HG03571 (cell line): Measurements from ENCODE around the gene P4HA1.

Experiments
- ATAC-seq: cut with Tn5 transposase; IDR thresholded peaks from one replicate; pipeline ENCODE4 v1.9.1; 2021; ENCODE audit not compliant: unreplicated experiment

P4HA1 gene

DNA sequence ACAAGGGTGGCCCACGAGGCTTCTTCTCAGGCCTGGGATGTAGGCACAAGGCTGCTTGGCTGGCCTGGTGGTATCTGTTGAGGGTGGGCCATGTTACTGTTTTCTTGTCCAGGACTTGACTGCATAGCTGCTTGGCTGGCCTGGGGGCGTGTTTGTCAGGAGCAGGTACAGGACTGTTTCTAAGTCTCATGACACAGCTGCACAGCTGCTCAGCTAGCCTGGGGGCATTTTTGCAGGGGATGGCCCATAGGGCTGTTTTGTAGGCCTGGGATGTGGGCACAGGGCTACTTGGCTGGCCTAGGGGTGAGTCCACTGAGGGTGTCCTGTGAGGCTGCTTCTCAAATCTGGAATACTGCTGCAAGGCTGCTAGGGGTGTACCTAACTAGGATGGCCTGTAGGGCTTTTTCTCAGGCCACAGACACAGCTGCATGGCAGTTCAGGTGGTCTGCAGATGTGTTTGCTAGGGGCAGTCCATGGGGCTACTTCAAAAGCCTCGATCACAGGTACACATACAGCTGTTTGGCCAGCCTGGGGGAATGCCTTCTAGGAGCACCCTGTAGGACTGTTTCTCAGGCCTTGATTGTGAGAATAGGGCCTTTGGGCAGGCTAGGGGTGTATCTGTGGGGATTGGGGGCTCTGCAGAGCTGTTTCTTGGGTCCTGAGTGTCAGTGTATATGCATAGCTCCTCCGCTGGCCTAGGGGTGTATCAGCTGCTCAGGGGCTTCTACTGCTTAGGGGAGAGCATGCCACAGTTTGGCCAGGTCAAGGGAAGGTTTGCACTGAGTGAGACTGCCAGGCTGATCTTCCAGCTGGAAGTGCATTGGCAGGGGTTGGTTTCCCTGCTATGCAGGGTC is 115.4 kb downstream of the P4HA1 start:
- no peak for ATAC-seq

DNA sequence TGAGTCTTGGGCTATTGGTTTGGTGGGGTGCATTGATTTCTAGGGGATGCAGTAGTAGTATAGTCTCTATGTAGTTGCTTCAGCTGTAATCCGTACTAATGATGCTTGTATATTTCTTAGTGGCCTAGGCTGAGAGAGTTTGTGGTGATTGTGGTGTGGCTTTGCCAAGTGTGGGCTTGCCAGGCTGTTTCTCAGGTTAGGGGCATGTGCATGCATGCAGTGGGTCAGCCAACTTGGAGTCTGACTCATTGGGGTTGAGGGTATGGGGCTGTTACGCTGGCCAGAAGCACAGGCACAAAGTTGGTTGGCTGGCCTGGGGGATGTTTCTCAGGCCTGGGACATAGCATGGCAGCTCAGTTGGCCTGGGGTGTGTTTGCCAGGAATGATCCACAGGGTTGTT is 116.3 kb downstream of the P4HA1 start:
- ATAC-seq: no peak

GRCh38 chr10:72979709-72980108 is 117.0 kb downstream of the P4HA1 start:
- ATAC-seq: no peak

GRCh38 chr10:72976886-72977285 is 119.8 kb downstream of the P4HA1 start:
- ATAC-seq: no peak
